Stimulated activated CD4-positive, alpha-beta T cell treated with anti-CD3 and anti-CD28 coated beads, Interleukin-1b, Interleukin-23, amount 100 ng/mL, for 1 hour (primary cell): ENCODE data around the gene RIC8B.
"Not testable (repeated sequence)": the region's sequence is repeated elsewhere in the genome, so short reads cannot be mapped to it uniquely, and the experiment has no call there.

Experiments used
- DNase-seq, 2 donors: peaks; one replicate each; pipeline ENCODE4 v3.0.0-alpha.2; 2020; ENCODE audit warnings: low read depth in 2 of 2

Gene RIC8B, protein sequence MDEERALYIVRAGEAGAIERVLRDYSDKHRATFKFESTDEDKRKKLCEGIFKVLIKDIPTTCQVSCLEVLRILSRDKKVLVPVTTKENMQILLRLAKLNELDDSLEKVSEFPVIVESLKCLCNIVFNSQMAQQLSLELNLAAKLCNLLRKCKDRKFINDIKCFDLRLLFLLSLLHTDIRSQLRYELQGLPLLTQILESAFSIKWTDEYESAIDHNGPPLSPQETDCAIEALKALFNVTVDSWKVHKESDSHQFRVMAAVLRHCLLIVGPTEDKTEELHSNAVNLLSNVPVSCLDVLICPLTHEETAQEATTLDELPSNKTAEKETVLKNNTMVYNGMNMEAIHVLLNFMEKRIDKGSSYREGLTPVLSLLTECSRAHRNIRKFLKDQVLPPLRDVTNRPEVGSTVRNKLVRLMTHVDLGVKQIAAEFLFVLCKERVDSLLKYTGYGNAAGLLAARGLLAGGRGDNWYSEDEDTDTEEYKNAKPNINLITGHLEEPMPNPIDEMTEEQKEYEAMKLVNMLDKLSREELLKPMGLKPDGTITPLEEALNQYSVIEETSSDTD

DNA sequence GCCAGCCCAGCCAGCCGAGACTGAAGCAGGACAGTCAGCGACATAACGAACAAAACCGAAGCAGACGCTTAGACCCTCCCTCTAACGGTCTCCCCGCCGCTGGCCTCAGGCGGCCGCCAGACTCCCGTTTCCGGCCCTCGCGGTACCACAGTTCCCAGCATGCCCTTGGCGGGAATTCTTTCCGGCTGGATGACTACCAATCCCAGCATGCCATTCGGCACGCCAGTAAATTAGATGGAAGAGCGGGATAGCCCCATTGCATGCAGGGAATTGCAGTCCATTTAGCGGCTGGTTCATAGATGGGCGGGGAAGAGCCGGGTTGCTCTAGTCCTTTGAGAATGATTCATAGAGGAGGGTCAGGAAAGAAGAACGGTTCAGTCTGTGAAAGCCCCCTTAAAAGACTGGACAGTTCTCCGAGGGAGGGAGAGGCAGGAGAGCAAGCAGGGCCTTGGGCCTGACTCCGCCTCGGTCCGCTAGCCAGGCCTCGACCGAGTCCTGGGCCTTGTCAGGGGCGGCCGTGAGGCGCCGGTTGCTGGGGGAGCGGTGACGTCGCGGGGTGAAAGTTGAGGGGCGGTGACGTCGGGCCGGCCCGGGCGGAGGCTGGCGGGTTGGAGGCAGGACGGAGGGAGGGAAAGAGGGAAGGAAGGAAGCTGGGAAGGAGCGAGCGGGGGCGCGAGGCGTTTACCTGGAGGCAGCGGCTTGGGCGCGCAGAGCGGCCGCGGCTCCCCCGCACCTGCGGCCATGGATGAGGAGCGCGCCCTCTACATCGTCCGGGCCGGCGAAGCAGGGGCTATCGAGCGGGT lies at the start of gene RIC8B:
RIC8B (plus strand) TSS at position 678 of the 803 bp plus-strand sequence; CDS start at position 742, 64 bp downstream.
- peak; percentile 37 to 54 for DNase-seq

DNA sequence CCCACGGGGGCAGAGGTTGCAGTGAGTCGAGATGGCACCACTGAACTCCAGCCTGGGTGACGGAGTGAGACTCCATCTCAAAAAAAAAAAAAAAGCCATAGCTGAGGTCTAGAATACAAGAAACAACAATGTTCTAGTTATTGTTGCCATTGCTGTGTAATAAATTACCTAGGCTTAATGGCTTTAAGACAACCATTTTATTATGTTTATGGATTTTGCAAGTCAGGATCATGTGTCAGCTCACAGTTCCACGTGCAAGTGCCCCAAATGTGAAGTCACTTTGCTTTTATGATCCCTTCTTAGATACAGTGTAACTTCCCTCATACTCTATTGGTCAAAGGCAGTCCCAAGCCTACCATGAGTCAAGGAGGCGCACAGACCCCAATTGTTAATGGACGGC lies 49.5 kb upstream of the RIC8B start:
- no peak for DNase-seq

- DNase-seq, result not testable (repeated sequence)
Measured at GRCh38 chr12:106726603-106727202, 47.8 kb upstream of the RIC8B start.

- DNase-seq, result no peak
Measured at GRCh38 chr12:106729611-106730010, 44.9 kb upstream of the RIC8B start.

DNA sequence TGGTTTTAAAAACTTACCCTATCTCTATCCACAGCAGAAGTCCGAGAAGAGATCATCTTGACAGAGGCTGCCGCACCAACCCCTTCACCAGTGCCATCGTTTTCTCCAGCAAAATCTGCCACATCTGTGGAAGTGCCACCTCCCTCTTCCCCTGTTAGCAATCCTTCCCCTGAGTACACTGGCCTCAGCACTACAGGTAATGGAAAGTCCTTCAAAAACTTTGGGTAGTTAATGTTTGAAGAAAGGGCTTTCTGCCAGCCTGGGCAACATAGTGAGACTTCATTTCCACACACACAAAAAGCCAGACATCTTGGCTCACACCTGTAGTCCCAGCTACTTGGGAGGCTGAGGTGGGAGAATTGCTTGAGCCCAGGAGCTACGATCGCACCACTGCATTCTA lies 41.6 kb upstream of the RIC8B start:
- no peak for DNase-seq

DNA sequence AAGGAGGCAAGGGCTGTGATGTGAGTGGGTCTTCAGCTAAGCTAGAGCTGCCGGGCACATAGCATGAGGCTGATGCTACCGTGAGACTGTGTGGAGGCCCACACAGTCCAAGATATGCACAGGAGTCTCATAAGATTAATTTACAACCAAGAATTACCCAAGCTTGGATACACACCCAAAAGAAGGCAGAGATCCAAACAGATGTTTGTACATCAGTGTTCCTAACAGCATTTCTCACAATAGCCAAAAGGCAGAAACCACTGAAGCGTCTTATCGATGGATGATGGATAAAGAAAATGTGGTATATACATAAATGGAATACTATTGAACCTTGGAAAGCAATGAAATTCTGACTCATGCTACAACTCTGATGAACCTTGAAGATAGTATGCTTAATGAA lies 40.8 kb upstream of the RIC8B start:
- DNase-seq, result no peak

DNA sequence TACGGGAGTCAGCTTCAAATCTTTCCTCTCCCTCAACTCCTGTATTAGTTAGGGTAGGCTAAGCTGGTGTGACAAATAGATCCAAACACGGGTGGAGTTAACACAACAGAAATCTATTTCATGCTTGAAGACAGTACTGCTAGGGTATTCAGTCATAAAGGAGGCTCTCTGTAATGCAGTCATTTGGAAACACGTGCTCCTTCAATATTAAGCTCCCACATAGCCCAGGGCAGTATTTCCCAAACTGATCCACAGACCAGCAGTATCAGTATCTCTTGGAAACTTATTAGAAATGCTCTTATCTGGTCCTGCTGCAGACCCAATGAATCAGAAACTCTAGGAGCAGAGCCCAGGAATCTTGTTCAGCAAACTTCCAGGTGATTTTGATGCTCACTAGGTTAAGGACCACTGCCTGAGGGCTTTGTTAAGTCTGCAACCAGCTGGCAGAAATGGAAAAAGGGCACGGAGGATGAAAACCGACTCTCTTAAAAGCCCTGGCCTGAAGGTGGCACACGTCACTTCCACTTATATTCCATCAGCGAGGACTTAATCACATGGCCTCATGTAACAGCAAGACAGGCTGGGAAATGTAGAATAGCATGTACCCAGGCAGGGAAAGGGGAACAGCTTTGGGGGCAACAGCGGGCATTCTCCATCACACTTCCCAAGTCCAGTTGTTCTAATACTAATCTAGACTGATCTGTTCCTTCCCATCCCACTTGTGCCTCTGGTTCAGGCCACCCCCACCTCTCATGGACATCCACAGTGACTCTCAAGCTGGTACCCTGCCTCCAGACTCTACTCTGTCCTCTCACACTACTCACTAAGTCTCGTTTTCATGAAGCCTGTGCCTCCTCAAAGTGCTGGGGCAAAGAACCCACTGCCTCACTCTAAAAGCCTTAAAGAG lies 38.2 kb upstream of the RIC8B start:
- DNase-seq, result no peak

DNA sequence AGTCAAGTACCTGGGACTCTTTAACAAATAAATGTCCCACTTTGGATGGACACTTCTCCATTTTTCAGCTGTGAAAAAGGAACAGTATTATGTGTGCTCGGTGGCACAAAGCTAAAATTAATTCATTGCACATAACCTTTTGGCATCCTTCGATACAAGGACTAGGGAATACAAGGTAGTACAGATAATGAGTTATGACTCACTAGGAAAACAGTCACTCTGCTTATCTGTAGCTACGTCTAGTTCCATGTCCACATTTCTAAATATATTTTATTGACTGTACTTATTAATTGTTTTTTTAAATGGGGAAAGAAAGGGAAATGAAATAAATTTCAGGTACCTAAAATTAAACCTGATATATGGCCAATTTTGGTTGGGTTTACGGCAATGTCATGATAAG lies 35.2 kb upstream of the RIC8B start:
- DNase-seq, result no peak

- no peak for DNase-seq
Measured at GRCh38 chr12:106739815-106740530, 34.5 kb upstream of the RIC8B start.

GRCh38 chr12:106740818-106741217 lies 33.7 kb upstream of the RIC8B start:
- no peak for DNase-seq

- no peak for DNase-seq
Measured at GRCh38 chr12:106741247-106741646, 33.2 kb upstream of the RIC8B start.

GRCh38 chr12:106743270-106743988 lies 31.1 kb upstream of the RIC8B start:
- no peak for DNase-seq

DNA sequence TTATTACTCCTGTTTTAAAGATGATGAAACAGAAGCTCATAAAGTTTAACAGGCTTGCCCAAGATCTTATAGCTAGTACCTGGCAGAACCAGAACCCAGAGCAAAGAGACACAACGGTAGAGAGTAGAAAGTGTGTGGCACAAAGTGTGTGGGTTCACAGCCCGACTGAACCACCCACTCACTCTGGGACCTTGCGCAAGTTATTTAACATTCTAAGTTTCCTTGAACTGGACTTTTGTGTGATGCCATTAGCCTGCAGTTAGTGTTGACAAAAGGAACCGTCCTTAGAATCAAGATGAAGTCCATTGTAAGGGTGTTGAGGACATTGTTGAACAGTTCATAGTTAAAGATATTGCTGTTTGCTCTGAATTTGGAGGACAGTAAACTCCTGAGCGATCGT lies 29.9 kb upstream of the RIC8B start:
- no peak for DNase-seq

DNA sequence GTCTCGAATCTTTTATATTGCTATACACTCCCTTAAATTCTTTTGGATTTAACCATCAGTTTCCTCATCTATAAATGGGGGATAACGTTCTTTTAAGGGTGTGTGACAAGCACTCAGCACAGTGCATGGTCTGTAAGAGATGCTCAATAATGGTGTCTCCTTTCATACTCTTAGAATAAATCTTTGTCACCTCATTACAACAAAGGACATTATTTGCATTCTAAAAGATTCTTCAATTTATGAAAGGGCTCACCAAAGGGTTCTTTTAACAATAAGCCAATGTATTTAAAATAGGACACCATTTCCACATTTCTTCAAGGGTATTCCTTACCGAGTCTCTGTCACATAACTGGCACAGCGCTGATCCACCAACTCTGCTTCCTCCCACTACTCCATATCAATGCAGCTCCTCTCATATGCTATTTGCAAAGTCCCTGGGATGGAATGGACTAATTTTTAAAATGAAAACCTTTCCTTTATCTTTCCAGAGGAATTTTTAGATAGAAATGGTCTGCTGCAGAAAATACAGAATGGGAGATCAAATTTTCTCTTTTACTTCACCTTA lies 29.2 kb upstream of the RIC8B start:
- no peak for DNase-seq

- DNase-seq, result no peak
Measured at GRCh38 chr12:106747973-106748436, 26.5 kb upstream of the RIC8B start.

DNA sequence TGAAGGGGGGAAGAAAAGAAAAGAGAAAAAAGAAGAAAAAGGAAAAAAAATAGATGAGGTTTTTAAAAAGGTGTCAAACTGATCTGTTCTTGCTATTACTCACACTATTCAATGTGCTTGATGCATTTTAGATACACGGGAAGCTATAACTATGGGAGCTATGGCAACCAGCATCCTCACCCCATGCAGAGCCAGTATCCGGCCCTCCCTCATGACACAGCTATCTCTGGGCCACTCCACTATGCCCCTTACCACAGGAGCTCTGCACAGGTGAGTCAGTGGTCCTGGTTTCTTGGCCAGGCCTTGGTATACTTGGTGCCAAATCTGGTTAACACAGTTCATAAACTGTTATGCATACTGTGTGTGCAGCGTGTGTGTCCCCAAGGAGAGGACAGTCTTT lies 24.0 kb upstream of the RIC8B start:
- no peak for DNase-seq

- DNase-seq, result no peak
Measured at GRCh38 chr12:106753526-106753925, 21.0 kb upstream of the RIC8B start.

DNA sequence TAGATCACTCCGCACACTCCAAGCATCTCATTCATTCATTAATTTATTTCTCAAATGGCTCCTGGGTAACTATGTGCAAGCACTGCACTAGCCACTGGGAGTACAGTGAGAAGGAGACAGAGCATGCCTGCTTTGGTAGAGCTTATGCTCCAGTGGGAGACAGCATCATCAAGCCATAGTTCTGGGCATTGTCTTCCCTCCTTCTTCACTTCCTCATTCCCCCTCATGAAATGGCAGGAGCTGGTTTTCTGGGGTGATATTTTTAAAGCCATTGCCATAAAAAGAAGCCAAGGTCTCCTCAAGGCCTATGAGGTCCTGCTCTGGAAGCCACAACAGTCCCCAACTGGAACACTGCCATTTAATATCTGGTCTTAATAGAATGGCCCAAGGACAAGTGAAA lies 20.2 kb upstream of the RIC8B start:
- no peak for DNase-seq

- no peak for DNase-seq
Measured at GRCh38 chr12:106757623-106758348, 16.7 kb upstream of the RIC8B start.
